Measurements from ENCODE around the gene CCDC146. TPM values are rescaled to one million over a fixed set of nuclear protein-coding genes. Genes with fewer than 3 reads are reported as not detected.
"Not testable (repeated sequence)": the region's sequence is repeated elsewhere in the genome, so short reads cannot be mapped to it uniquely, and the experiment has no call there.

The CCDC146 gene
- polyA plus RNA-seq, 1 donor from 2014 or later, result 13.0 TPM

- Histone ChIP-seq H3K79me2 (replicated peaks; ENCODE audit: insufficient read depth, low read length) (no peaks in the 10 kb centered on the region), H3K4me2 (ENCODE audit: low read length) (no peak overlapping the region), H3K9me2 (ENCODE audit: insufficient read depth, low read length) (no peaks in the 10 kb centered on the region), H2AFZ (ENCODE audit: low read depth, low read length) (no peak overlapping the region), H3K9ac (ENCODE audit: low read length) (no peak overlapping the region), H3F3A (ENCODE audit: insufficient read depth, low read length, poor library complexity, severe bottlenecking) (no peaks in the 10 kb centered on the region), H4K20me1 (ENCODE audit: insufficient read depth) (no peaks in the 10 kb centered on the region), H3K9me3 (ENCODE audit: low read length) (no peaks in the 10 kb centered on the region), H3K36me3 (ENCODE audit: insufficient read depth, low read length) (no peaks in the 10 kb centered on the region), H3K27ac (ENCODE audit: low read length) (no peak overlapping the region), H3K27me3 (ENCODE audit: insufficient read depth, low read depth, low read length) (no peaks in the 10 kb centered on the region), H3K4me3 (ENCODE audit: low read length) (no peak overlapping the region)
- TF ChIP-seq POLR2AphosphoS5 (IDR thresholded peaks at IDR 0.05) (no peak), REST (IDR thresholded peaks at IDR 0.05; ENCODE audit: borderline replicate concordance) (no peak), SMC3 (conservative IDR thresholded peaks at IDR 0.05; ENCODE audit: poor library complexity) (no peak), RAD21 (conservative IDR thresholded peaks at IDR 0.05) (no peak), TAF1 (IDR thresholded peaks at IDR 0.05; ENCODE audit: low read depth) (no peak), CTCF (IDR thresholded peaks at IDR 0.05; ENCODE audit: poor library complexity, severe bottlenecking) (no peak)
Observed at GRCh38 chr7:77216181-77216845, 93.9 kb downstream of the CCDC146 start.

- no peaks in the 10 kb centered on the region for H3K9me2 ChIP-seq (ENCODE audit: insufficient read depth, low read length)
- H3K36me3 ChIP-seq (ENCODE audit: insufficient read depth, low read length), result no peaks in the 10 kb centered on the region
- no peak for TF ChIP-seq CTCF (IDR thresholded peaks at IDR 0.05; ENCODE audit: poor library complexity, severe bottlenecking)
- TF ChIP-seq MXI1 (conservative IDR thresholded peaks at IDR 0.05; ENCODE audit: poor library complexity, severe bottlenecking), result no peak
- TF ChIP-seq RAD21 (conservative IDR thresholded peaks at IDR 0.05), result no peak
- no peak for TF ChIP-seq TAF1 (IDR thresholded peaks at IDR 0.05; ENCODE audit: low read depth)
- H3K27me3 ChIP-seq (ENCODE audit: insufficient read depth, low read depth, low read length), result no peaks in the 10 kb centered on the region
- H3K4me2 ChIP-seq (ENCODE audit: low read length), result no peak overlapping the region
- no peaks in the 10 kb centered on the region for H4K20me1 ChIP-seq (ENCODE audit: insufficient read depth)
- H3K4me3 ChIP-seq (ENCODE audit: low read length), result no peak overlapping the region
- no peaks in the 10 kb centered on the region for H3K79me2 ChIP-seq (replicated peaks; ENCODE audit: insufficient read depth, low read length)
- H3K9me3 ChIP-seq (ENCODE audit: low read length), result no peaks in the 10 kb centered on the region
- H2AFZ ChIP-seq (ENCODE audit: low read depth, low read length), result no peak overlapping the region
- no peak overlapping the region for H3K9ac ChIP-seq (ENCODE audit: low read length)
- no peaks in the 10 kb centered on the region for H3F3A ChIP-seq (ENCODE audit: insufficient read depth, low read length, poor library complexity, severe bottlenecking)
- no peak overlapping the region for H3K27ac ChIP-seq (ENCODE audit: low read length)
Observed at GRCh38 chr7:77217474-77218185, 95.2 kb downstream of the CCDC146 start.

- H3K4me3 ChIP-seq (ENCODE audit: low read length); H3K9me3 ChIP-seq (ENCODE audit: low read length); H3K79me2 ChIP-seq (replicated peaks; ENCODE audit: insufficient read depth, low read length); H3K9ac ChIP-seq (ENCODE audit: low read length); H3K9me2 ChIP-seq (ENCODE audit: insufficient read depth, low read length); H3K27me3 ChIP-seq (ENCODE audit: insufficient read depth, low read depth, low read length); H3K4me2 ChIP-seq (ENCODE audit: low read length); H3K36me3 ChIP-seq (ENCODE audit: insufficient read depth, low read length); H4K20me1 ChIP-seq (ENCODE audit: insufficient read depth); H2AFZ ChIP-seq (ENCODE audit: low read depth, low read length); H3F3A ChIP-seq (ENCODE audit: insufficient read depth, low read length, poor library complexity, severe bottlenecking); H3K27ac ChIP-seq (ENCODE audit: low read length): not testable (repeated sequence)
Observed at GRCh38 chr7:77219701-77220331, 97.4 kb downstream of the CCDC146 start.

Data from neural cell (in vitro differentiated cells).